Measurements from ENCODE around the gene UBE2O.

Gene UBE2O

DNA sequence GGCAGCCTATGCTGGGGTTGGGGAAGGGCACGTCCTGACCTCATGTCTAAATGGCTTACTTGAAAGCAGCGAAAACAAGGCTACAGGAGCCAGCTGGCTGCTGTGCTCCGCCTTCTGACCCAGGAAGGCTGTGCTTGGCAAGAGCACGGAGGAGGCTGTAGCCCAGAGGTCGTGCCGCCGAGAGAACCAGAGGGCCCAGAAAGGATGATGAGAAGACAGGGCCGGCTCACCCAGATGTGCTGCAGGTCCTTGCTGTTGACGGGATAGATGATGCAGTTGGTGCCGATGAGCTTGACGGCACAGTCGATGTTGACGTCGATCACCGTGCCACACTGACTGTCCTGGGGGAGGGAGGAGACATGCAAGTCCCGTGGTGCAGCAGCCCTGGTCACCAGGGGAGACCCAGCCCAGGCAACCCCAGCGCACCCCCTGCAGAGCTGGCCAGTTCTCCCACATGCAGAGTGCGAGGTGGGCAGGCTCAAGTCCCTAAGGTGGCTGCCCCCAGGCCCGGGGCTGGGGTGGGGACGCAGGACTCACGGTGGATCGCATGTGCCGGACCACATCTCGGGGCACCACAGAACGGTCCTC is 47.9 kb downstream of the UBE2O start:
- Mint-ChIP-seq H3K4me3 (no peak overlapping the region), H3K36me3 (ENCODE audit: low read depth) (peaks cover 51% of the 10 kb centered on the region), H3K4me1 (no peaks in the 10 kb centered on the region), H3K27me3 (ENCODE audit: low read depth) (no peaks in the 10 kb centered on the region), H3K9me3 (no peaks in the 10 kb centered on the region), H3K27ac (no peak overlapping the region)
- TF ChIP-seq, protein P1, sequence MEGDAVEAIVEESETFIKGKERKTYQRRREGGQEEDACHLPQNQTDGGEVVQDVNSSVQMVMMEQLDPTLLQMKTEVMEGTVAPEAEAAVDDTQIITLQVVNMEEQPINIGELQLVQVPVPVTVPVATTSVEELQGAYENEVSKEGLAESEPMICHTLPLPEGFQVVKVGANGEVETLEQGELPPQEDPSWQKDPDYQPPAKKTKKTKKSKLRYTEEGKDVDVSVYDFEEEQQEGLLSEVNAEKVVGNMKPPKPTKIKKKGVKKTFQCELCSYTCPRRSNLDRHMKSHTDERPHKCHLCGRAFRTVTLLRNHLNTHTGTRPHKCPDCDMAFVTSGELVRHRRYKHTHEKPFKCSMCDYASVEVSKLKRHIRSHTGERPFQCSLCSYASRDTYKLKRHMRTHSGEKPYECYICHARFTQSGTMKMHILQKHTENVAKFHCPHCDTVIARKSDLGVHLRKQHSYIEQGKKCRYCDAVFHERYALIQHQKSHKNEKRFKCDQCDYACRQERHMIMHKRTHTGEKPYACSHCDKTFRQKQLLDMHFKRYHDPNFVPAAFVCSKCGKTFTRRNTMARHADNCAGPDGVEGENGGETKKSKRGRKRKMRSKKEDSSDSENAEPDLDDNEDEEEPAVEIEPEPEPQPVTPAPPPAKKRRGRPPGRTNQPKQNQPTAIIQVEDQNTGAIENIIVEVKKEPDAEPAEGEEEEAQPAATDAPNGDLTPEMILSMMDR (IDR thresholded peaks at IDR 0.05; ENCODE audit: unreplicated experiment in 3 of 3): no peak

GRCh38 chr17:76404256-76404655 is 48.7 kb downstream of the UBE2O start:
- H3K4me3 Mint-ChIP-seq: no peak overlapping the region
- H3K27me3 Mint-ChIP-seq (ENCODE audit: low read depth): no peaks in the 10 kb centered on the region
- TF ChIP-seq, protein P1 (IDR thresholded peaks at IDR 0.05; ENCODE audit: unreplicated experiment in 3 of 3): no peak
- H3K4me1 Mint-ChIP-seq: no peaks in the 10 kb centered on the region
- H3K36me3 Mint-ChIP-seq (ENCODE audit: low read depth): peaks cover 52% of the 10 kb centered on the region
- H3K9me3 Mint-ChIP-seq: no peaks in the 10 kb centered on the region
- no peak overlapping the region for H3K27ac Mint-ChIP-seq

- H3K36me3 Mint-ChIP-seq (ENCODE audit: low read depth): peaks cover 62% of the 10 kb centered on the region
- H3K27me3 Mint-ChIP-seq (ENCODE audit: low read depth): no peaks in the 10 kb centered on the region
- TF ChIP-seq, protein P1 (IDR thresholded peaks at IDR 0.05; ENCODE audit: unreplicated experiment in 3 of 3): no peak
- H3K9me3 Mint-ChIP-seq: no peaks in the 10 kb centered on the region
- no peak overlapping the region for H3K27ac Mint-ChIP-seq
- no peaks in the 10 kb centered on the region for H3K4me1 Mint-ChIP-seq
- no peak overlapping the region for H3K4me3 Mint-ChIP-seq
These were observed 50.2 kb downstream of the UBE2O start for GRCh38 chr17:76402711-76403110.

DNA sequence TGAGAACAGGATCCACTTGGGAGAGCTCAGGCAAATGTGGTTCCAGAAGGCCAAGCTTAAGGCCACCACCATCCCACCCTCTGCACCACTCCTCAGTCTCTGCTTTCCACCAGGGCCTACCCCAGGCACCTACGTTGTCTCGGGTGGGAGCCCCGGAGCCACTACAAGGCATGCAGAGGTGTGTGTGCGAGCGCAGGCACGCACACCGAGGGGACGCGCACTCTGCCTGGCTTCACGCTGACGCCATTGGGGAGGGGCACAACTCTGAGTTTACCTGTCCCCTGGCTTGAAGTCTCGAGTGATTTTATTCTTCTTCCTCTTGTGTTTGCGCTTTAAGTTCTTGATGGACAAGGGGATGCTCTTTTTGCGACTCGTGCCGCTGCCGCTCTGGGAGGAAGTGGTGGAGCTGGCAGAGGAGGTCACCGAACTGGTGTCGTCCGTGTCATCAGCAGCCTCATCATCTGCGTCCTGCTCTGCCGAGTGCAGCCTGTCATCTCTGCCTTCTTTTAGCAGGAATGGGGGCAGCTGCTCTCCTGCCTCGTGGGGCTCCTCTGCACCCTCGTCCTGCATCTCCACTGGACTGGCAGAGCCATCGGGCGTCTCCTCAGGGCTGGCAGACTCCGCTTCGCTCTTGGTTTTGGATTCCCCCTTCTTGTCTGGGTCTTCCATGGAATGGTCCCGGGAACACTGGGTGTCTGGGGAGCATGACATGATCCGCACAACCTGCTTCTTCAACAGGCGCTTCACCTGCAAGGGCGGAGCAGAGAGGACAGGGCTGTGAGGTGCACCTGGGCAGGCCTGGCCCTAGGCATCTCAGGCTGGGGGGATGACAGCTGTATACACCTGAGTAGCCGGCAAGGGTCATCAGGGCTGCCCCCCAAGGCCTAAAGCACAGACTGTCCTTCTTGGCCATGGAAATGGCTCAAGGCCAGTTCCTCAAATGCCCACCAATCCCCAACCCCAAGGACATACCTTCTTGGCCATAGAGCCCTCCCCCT is 53.5 kb downstream of the UBE2O start:
- no peaks in the 10 kb centered on the region for H3K27me3 Mint-ChIP-seq (ENCODE audit: low read depth)
- TF ChIP-seq, protein P1 (IDR thresholded peaks at IDR 0.05; ENCODE audit: unreplicated experiment in 3 of 3): no peak
- no peaks in the 10 kb centered on the region for H3K9me3 Mint-ChIP-seq
- H3K27ac Mint-ChIP-seq: no peak overlapping the region
- peaks cover 68% of the 10 kb centered on the region for H3K36me3 Mint-ChIP-seq (ENCODE audit: low read depth)
- no peak overlapping the region for H3K4me3 Mint-ChIP-seq
- H3K4me1 Mint-ChIP-seq: no peaks in the 10 kb centered on the region

GRCh38 chr17:76398523-76399174 is 54.3 kb downstream of the UBE2O start:
- H3K27ac Mint-ChIP-seq: no peak overlapping the region
- no peaks in the 10 kb centered on the region for H3K4me1 Mint-ChIP-seq
- no peaks in the 10 kb centered on the region for H3K27me3 Mint-ChIP-seq (ENCODE audit: low read depth)
- TF ChIP-seq, protein P1 (IDR thresholded peaks at IDR 0.05; ENCODE audit: unreplicated experiment in 3 of 3): no peak
- H3K36me3 Mint-ChIP-seq (ENCODE audit: low read depth): peaks cover 67% of the 10 kb centered on the region
- H3K4me3 Mint-ChIP-seq: no peak overlapping the region
- H3K9me3 Mint-ChIP-seq: no peaks in the 10 kb centered on the region
